G401 (cell line): ENCODE data around the gene MXD1. TPM values are rescaled to one million over a fixed set of nuclear protein-coding genes. Genes with fewer than 3 reads are reported as not detected.
A peak's percentile ranks its signal among the peaks of the same experiment; 100 is the strongest.
"Not testable (repeated sequence)": the region's sequence is repeated elsewhere in the genome, so short reads cannot be mapped to it uniquely, and the experiment has no call there.

Experiments used
- DNase-seq: peaks from one replicate; pipeline ENCODE4 v3.0.0-alpha.2; 2015; ENCODE audit warnings: low spot score
- in situ Hi-C: cut with HindIII; loops from 2 replicates; pipeline ENCODE4 v1.10.0; 2016; ENCODE audit warnings: low sequenced_read_pairs, mixed read lengths
- total RNA-seq: library from RNA; depleted of rRNA; stranded (reverse); fragments of >200 nt; shearing (Covaris generic); gene quantifications from 2 replicates; pipeline ENCODE4 v1.2.3, GENCODE V29; 2014

MXD1 gene
- total RNA-seq, 1 experiment from 2014 or later: 5.2 TPM

GRCh38 chr2:69948032-69948962 is 33.4 kb downstream of the MXD1 start:
- peak; percentile 86 for DNase-seq
- in situ Hi-C loops: no loop called here

- peak; percentile 24 for DNase-seq
- in situ Hi-C loops: no loop called here
Observed at GRCh38 chr2:69948963-69949645, 34.2 kb downstream of the MXD1 start.

- in situ Hi-C loops: no loop called here
Observed at GRCh38 chr2:69950241-69950640, 35.3 kb downstream of the MXD1 start.

GRCh38 chr2:69950671-69951070 is 35.8 kb downstream of the MXD1 start:
- DNase-seq, in situ Hi-C loops: not testable (repeated sequence)

More at GRCh38 chr2:69950241-69950640, 35.3 kb downstream of the MXD1 start:
- no peak for DNase-seq

GRCh38 chr2:69952336-69953115 is 37.6 kb downstream of the MXD1 start:
- DNase-seq: no peak
- in situ Hi-C loops: no loop called here

GRCh38 chr2:69954084-69954483 is 39.2 kb downstream of the MXD1 start:
- in situ Hi-C loops: no loop called here
- no peak for DNase-seq

GRCh38 chr2:69955029-69955428 is 40.1 kb downstream of the MXD1 start:
- in situ Hi-C loops: no loop called here
- no peak for DNase-seq

GRCh38 chr2:69956475-69956979 is 41.6 kb downstream of the MXD1 start:
- no peak for DNase-seq
- in situ Hi-C loops: no loop called here

GRCh38 chr2:69957965-69958364 is 43.1 kb downstream of the MXD1 start:
- in situ Hi-C loops: no loop called here
- no peak for DNase-seq

- DNase-seq: no peak
- in situ Hi-C loops: no loop called here
Observed at GRCh38 chr2:69958480-69958879, 43.6 kb downstream of the MXD1 start.

- in situ Hi-C loops: no loop called here
- no peak for DNase-seq
Observed at GRCh38 chr2:69959425-69959824, 44.5 kb downstream of the MXD1 start.

GRCh38 chr2:69960821-69961220 is 45.9 kb downstream of the MXD1 start:
- in situ Hi-C loops: no loop called here
- DNase-seq: no peak

- DNase-seq: no peak
- in situ Hi-C loops: no loop called here
Observed at GRCh38 chr2:69961496-69961895, 46.6 kb downstream of the MXD1 start, which contains the start of gene ASPRV1. TSS of gene ASPRV1 (minus strand) at chr2:69961631. CDS start at chr2:69961436, 195 bp downstream.

- DNase-seq: no peak
- in situ Hi-C loops: no loop called here
Observed at GRCh38 chr2:69962986-69963730, 48.2 kb downstream of the MXD1 start.

GRCh38 chr2:69964353-69964841 is 49.5 kb downstream of the MXD1 start:
- DNase-seq: no peak
- in situ Hi-C loops: no loop called here

GRCh38 chr2:69965756-69966445 is 51.0 kb downstream of the MXD1 start:
- in situ Hi-C loops: no loop called here
- no peak for DNase-seq

- in situ Hi-C loops: no loop called here
- no peak for DNase-seq
Observed at GRCh38 chr2:69966496-69966895, 51.6 kb downstream of the MXD1 start.

- in situ Hi-C loops: no loop called here
- no peak for DNase-seq
Observed at GRCh38 chr2:69968609-69969008, 53.7 kb downstream of the MXD1 start.
